Type B pancreatic cell (in vitro differentiated cells): ENCODE measurements around the gene CDKAL1. TPM values are rescaled to one million over a fixed set of nuclear protein-coding genes. Genes with fewer than 3 reads are reported as not detected.

Experiments
- DNase-seq: peaks from one replicate; pipeline ENCODE4 v3.0.0; 2021; ENCODE audit warnings: mixed read lengths; ENCODE audit not compliant: unreplicated experiment; ENCODE audit errors: extremely low spot score
- H3K27ac Mint-ChIP-seq: 2 replicates; pipeline ENCODE4 v1.8.0; 2021; ENCODE audit warnings: mild to moderate bottlenecking, mixed read lengths
- H3K27me3 Mint-ChIP-seq: 2 replicates; pipeline ENCODE4 v1.8.0; 2021; ENCODE audit warnings: mixed read lengths
- H3K36me3 Mint-ChIP-seq: 2 replicates; pipeline ENCODE4 v1.8.0; 2021; ENCODE audit warnings: mixed read lengths
- H3K4me1 Mint-ChIP-seq: one replicate; pipeline ENCODE4 v1.8.0; 2021; ENCODE audit warnings: mixed read lengths; ENCODE audit not compliant: unreplicated experiment
- H3K4me3 Mint-ChIP-seq: 2 replicates; pipeline ENCODE4 v1.8.0; 2021; ENCODE audit warnings: mild to moderate bottlenecking, mixed read lengths
- H3K9me3 Mint-ChIP-seq: 2 replicates; pipeline ENCODE4 v1.8.0; 2021; ENCODE audit warnings: mixed read lengths
- total RNA-seq: library from RNA; stranded (reverse); gene quantifications from 2 replicates; pipeline ENCODE4 v1.2.1, GENCODE V29; 2021; ENCODE audit warnings: low replicate concordance
- TF ChIP-seq, protein P1 (sequence below): fragments of 200-600 bp; sonication (generic); conservative IDR thresholded peaks from 2 replicates; pipeline ENCODE4 v1.5.0; 2021; ENCODE audit warnings: antibody characterized with exemption, mild to moderate bottlenecking

Gene CDKAL1
- total RNA-seq, 1 donor from 2014 or later, result 21.0 TPM

DNA sequence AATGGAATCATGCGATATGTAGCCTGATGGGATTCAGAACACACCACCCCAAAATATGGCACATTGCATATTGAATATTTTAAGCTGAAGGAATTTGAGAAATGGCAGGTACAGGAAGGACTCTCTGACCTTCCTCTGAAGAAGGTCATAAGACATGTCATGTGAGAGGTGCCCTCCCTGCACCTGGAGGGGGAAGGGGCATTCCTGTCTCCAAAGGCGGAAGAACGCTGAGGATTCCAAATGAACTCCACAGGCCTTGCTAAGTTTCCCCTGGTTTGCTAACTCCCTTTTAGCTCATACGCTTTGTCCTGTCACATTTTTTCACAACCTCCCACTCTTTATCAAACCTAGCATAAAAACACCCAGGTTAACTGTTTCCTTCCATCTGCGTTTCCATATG lies 347.8 kb downstream of the CDKAL1 start:
- Mint-ChIP-seq H3K4me1 (peaks cover 18% of the 10 kb centered on the region), H3K36me3 (peaks cover 13% of the 10 kb centered on the region), H3K9me3 (peaks cover 5% of the 10 kb centered on the region), H3K27me3 (no peaks in the 10 kb centered on the region), H3K4me3 (no peak overlapping the region), H3K27ac (no peak overlapping the region)
- no peak for DNase-seq
- TF ChIP-seq, protein P1, sequence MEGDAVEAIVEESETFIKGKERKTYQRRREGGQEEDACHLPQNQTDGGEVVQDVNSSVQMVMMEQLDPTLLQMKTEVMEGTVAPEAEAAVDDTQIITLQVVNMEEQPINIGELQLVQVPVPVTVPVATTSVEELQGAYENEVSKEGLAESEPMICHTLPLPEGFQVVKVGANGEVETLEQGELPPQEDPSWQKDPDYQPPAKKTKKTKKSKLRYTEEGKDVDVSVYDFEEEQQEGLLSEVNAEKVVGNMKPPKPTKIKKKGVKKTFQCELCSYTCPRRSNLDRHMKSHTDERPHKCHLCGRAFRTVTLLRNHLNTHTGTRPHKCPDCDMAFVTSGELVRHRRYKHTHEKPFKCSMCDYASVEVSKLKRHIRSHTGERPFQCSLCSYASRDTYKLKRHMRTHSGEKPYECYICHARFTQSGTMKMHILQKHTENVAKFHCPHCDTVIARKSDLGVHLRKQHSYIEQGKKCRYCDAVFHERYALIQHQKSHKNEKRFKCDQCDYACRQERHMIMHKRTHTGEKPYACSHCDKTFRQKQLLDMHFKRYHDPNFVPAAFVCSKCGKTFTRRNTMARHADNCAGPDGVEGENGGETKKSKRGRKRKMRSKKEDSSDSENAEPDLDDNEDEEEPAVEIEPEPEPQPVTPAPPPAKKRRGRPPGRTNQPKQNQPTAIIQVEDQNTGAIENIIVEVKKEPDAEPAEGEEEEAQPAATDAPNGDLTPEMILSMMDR, result no peak

DNA sequence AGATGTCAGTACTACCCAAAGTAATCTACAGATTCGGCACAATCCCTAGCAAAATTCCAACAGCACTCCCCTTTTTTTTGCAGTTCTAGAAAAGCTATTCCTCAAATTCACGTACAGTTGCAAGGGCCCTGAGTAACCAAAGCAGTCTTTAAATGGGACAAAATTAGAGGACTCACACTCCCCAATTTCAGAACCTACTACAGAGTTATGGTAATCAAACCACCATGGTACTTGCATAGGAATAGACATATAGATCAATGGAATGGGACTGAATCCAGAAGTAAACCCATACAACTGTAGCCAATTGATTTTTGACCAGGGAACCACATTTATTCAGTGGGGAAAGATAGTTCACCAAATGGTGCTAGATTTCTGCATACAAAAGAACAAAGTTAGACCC lies 350.8 kb downstream of the CDKAL1 start:
- no peak overlapping the region for H3K4me3 Mint-ChIP-seq
- peaks cover 5% of the 10 kb centered on the region for H3K9me3 Mint-ChIP-seq
- H3K27me3 Mint-ChIP-seq, result no peaks in the 10 kb centered on the region
- peaks cover 20% of the 10 kb centered on the region for H3K36me3 Mint-ChIP-seq
- TF ChIP-seq, protein P1, result no peak
- H3K27ac Mint-ChIP-seq, result no peak overlapping the region
- no peak for DNase-seq
- H3K4me1 Mint-ChIP-seq, result no peaks in the 10 kb centered on the region

DNA sequence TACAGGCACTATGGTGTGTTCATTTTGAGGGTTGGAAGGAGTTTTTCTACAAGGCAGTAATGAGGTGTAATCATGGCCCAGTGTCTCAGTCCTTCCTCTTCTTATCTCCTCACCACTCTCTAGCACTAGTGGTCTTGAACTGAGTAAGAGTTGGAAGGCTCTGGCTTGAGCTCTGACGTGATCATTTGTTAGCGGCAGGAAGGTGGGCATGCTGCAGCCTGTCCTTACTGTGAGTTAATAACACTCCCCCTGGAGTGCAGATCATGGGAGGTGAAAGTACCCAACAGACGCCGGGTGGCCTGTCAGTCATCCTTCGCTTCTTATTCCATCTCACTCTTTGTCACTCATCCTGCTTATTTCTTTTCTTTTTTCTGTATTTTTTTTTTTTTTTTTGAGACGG lies 356.9 kb downstream of the CDKAL1 start:
- H3K9me3 Mint-ChIP-seq, result peaks cover 8% of the 10 kb centered on the region
- TF ChIP-seq, protein P1, result no peak
- H3K36me3 Mint-ChIP-seq, result peaks cover 10% of the 10 kb centered on the region
- no peak for DNase-seq
- no peak overlapping the region for H3K4me3 Mint-ChIP-seq
- no peak overlapping the region for H3K27ac Mint-ChIP-seq
- H3K27me3 Mint-ChIP-seq, result no peaks in the 10 kb centered on the region
- no peaks in the 10 kb centered on the region for H3K4me1 Mint-ChIP-seq

DNA sequence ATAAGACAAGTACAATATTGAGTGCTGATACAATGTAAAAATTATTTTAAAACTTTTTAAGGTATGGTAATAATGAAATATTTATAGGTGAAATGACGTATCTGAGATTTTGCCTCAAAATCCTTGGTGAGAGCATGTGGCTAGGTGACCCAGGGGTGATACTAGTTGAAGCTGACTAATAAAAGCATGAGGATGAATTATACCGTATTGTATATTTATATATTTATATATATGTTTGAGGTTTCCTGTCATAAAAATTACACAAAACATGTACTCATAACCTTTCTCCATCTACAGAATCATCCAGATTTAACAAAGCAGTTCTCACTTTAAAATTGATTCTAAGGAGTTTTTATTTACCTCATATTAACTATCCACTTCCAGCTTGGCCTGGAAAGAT lies 358.1 kb downstream of the CDKAL1 start:
- Mint-ChIP-seq H3K9me3 (peaks cover 7% of the 10 kb centered on the region), H3K27ac (no peak overlapping the region), H3K4me3 (no peak overlapping the region), H3K27me3 (no peaks in the 10 kb centered on the region), H3K36me3 (peaks cover 8% of the 10 kb centered on the region), H3K4me1 (no peaks in the 10 kb centered on the region)
- no peak for DNase-seq
- TF ChIP-seq, protein P1, result no peak

DNA sequence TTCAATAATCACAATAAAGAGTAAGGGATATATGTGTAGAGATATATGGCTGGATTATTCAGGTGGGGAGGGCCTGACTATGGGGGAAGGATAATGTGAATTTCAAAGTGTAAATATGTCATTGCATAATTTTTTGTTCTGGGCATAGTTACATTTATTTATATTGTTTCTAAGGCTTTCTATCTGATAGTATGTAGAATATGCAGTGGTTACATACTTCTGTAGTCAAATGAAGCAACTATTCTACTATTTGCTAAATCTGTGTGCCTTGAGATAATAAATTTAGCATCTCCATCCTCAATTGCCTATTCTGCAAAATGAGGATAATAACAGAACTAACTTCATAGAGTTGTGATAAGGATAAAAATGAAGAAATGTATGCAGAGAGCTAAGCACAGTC lies 359.2 kb downstream of the CDKAL1 start:
- TF ChIP-seq, protein P1, result no peak
- H3K27ac Mint-ChIP-seq, result no peak overlapping the region
- H3K36me3 Mint-ChIP-seq, result peaks cover 7% of the 10 kb centered on the region
- H3K4me3 Mint-ChIP-seq, result no peak overlapping the region
- H3K27me3 Mint-ChIP-seq, result no peaks in the 10 kb centered on the region
- no peaks in the 10 kb centered on the region for H3K4me1 Mint-ChIP-seq
- no peak for DNase-seq
- peaks cover 7% of the 10 kb centered on the region for H3K9me3 Mint-ChIP-seq
